A549 (cell line): Measurements from ENCODE around the gene FGF2. TPM values are rescaled to one million over a fixed set of nuclear protein-coding genes. Genes with fewer than 3 reads are reported as not detected.

Experiments used
- ATAC-seq, 2 experiments: fragments of 200-7000 bp in 1 of 2; fragments of >200 bp in 1 of 2; cut with Nextera tagmentation in 1 of 2; cut with Tn5 transposase in 1 of 2; 3 replicates each; pipeline versions ENCODE4 v1.8.0 to v1.9.1; 2018 to 2020; ENCODE audit warnings: mild to moderate bottlenecking in 1 of 2, moderate library complexity in 1 of 2
- CTCF ChIA-PET: fragments of 300-600 bp; sonication (Branson Sonifier 250); formaldehyde crosslinking; extraction: SDS; loops from one replicate; lab custom pipeline; 2021; ENCODE audit warnings: antibody characterized with exemption, inconsistent platforms; lab: Yijun Ruan, JAX
- POLR2A ChIA-PET: fragments of 350-600 bp; formaldehyde crosslinking; extraction: SDS; loops from one replicate; lab custom pipeline; 2021; ENCODE audit warnings: antibody characterized with exemption, inconsistent platforms; lab: Yijun Ruan, JAX
- DNase-seq, 2 experiments: peaks; one replicate each; pipeline versions ENCODE4 v3.0.0 to v3.0.0-alpha.2; 2011 to 2016; ENCODE audit warnings: low read depth in 1 of 2, low spot score in 1 of 2
- FAIRE-seq: peaks from 2 replicates; lab custom pipeline; 2011; peaks lifted over from hg19 to GRCh38; lab: Jason Lieb, UNC
- H3K27ac ChIP-seq, 2 experiments: fragments of >200 bp; sonication (Bioruptor Twin); formaldehyde crosslinking; 3 replicates each; pipeline ENCODE4 v1.5.1; 2016 to 2017
- H3K4me1 ChIP-seq: fragments of >200 bp; sonication (Bioruptor Twin); formaldehyde crosslinking; 3 replicates; pipeline ENCODE4 v1.6.1; 2016
- H3K4me2 ChIP-seq: fragments of >200 bp; sonication (Bioruptor Twin); formaldehyde crosslinking; 3 replicates; pipeline ENCODE4 v1.6.1; 2016
- H3K4me3 ChIP-seq: fragments of >200 bp; sonication (Bioruptor Twin); formaldehyde crosslinking; 3 replicates; pipeline ENCODE4 v1.5.1; 2016
- H3K9me3 ChIP-seq: fragments of >200 bp; sonication (Bioruptor Twin); formaldehyde crosslinking; 3 replicates; pipeline ENCODE4 v1.6.1; 2016
- CBX2 ChIP-seq: fragments of 200-600 bp; sonication (generic); IDR thresholded peaks from 2 replicates; pipeline ENCODE4 v1.6.1; 2016; ENCODE audit warnings: low read depth, mild to moderate bottlenecking, borderline replicate concordance
- CBX8 ChIP-seq: fragments of 200-600 bp; sonication (generic); IDR thresholded peaks from 2 replicates; pipeline ENCODE4 v1.6.1; 2016
- CEBPB ChIP-seq, 2 experiments: fragments of >200 bp in 1 of 2; sonication (Bioruptor Twin) in 1 of 2; formaldehyde crosslinking in 1 of 2; IDR thresholded peaks; 2 replicates each; pipeline ENCODE4 v1.6.1; 2012 to 2016
- CHD2 ChIP-seq: fragments of 150-350 bp; IDR thresholded peaks from 2 replicates; pipeline ENCODE4 v1.6.1; 2014; ENCODE audit warnings: low read length; ENCODE audit not compliant: partially characterized antibody
- CHD4 ChIP-seq: fragments of 200-600 bp; sonication (generic); IDR thresholded peaks from 2 replicates; pipeline ENCODE4 v1.6.1; 2016; ENCODE audit warnings: antibody characterized with exemption, mild to moderate bottlenecking, borderline replicate concordance
- FOSL2 ChIP-seq, 2 experiments: fragments of 450-650 bp in 1 of 2; fragments of >200 bp in 1 of 2; sonication (Bioruptor Twin) in 1 of 2; formaldehyde crosslinking; IDR thresholded peaks; 2 replicates each; pipeline versions ENCODE4 v1.5.0 to v1.6.1; 2016 to 2020; ENCODE audit warnings: mild to moderate bottlenecking in 1 of 2, moderate library complexity in 1 of 2
- GATA3 ChIP-seq: IDR thresholded peaks from 2 replicates; pipeline ENCODE4 v1.6.1; 2012; ENCODE audit warnings: borderline replicate concordance
- HEYL ChIP-seq: fragments of 250-450 bp; sonication (Bioruptor Pico); IDR thresholded peaks from 2 replicates; pipeline ENCODE4 v1.8.0; 2021; ENCODE audit warnings: mild to moderate bottlenecking, moderate library complexity
- HOXB5 ChIP-seq: fragments of 250-450 bp; sonication (Bioruptor Pico); IDR thresholded peaks from 2 replicates; pipeline ENCODE4 v1.5.0; 2020; ENCODE audit warnings: mild to moderate bottlenecking, moderate library complexity
- KDM5A ChIP-seq: fragments of 200-600 bp; sonication (generic); IDR thresholded peaks from 2 replicates; pipeline ENCODE4 v1.6.1; 2016; ENCODE audit warnings: antibody characterized with exemption, mild to moderate bottlenecking
- MAZ ChIP-seq: fragments of 150-350 bp; IDR thresholded peaks from 2 replicates; pipeline ENCODE4 v1.6.1; 2014; ENCODE audit warnings: antibody characterized with exemption, low read depth, low read length, borderline replicate concordance
- RARB ChIP-seq: fragments of 250-450 bp; sonication (Bioruptor Pico); IDR thresholded peaks from 2 replicates; pipeline ENCODE4 v1.8.0; 2021; ENCODE audit warnings: mild to moderate bottlenecking, moderate library complexity
- RCOR1 ChIP-seq: fragments of 150-350 bp; IDR thresholded peaks from 2 replicates; pipeline ENCODE4 v1.6.1; 2014; ENCODE audit warnings: antibody characterized with exemption, low read length, low read depth
- REST ChIP-seq: fragments of 200-600 bp; sonication (generic); IDR thresholded peaks from 2 replicates; pipeline ENCODE4 v1.6.1; 2016; ENCODE audit warnings: antibody characterized with exemption, mild to moderate bottlenecking, moderate library complexity
- RFX5 ChIP-seq: fragments of 450-650 bp; IDR thresholded peaks from 2 replicates; pipeline ENCODE4 v1.7.1; 2014; ENCODE audit warnings: antibody characterized with exemption, mild to moderate bottlenecking, moderate library complexity
- SREBF2 ChIP-seq: fragments of 450-650 bp; IDR thresholded peaks from 2 replicates; pipeline ENCODE4 v1.6.1; 2014; ENCODE audit warnings: mild to moderate bottlenecking, moderate library complexity
- ZNF302 ChIP-seq: fragments of 250-450 bp; sonication (Bioruptor Pico); IDR thresholded peaks from 2 replicates; pipeline ENCODE4 v1.9.0; 2021; ENCODE audit warnings: inconsistent platforms, mild to moderate bottlenecking, moderate library complexity
- ZSCAN20 ChIP-seq: fragments of 250-450 bp; sonication (Bioruptor Pico); IDR thresholded peaks from 2 replicates; pipeline ENCODE4 v1.8.0; 2022; ENCODE audit warnings: mild to moderate bottlenecking, moderate library complexity
- WGBS: methylation state at CpG from one replicate; pipeline ENCODE4 v1.1.6; 2017; ENCODE audit errors: missing lambda C conversion rate; 5-methylcytosine and 5-hydroxymethylcytosine counted together
- polyA plus RNA-seq, 4 experiments: library from polyadenylated mRNA; depleted of rRNA in 3 of 4; stranded (reverse); fragments of >200 nt; fragmentation: RNase III in 1 of 4; extraction: RNeasy Plus Mini Kit Qiagen cat#74134 plus additional on column Dnase treatment in 1 of 4; gene quantifications; 2 replicates in 3 of 4; 3 replicates in 1 of 4; pipeline ENCODE4 v1.2.3, GENCODE V29; 2011 to 2017
- TF ChIP-seq, protein P1 (sequence below): IDR thresholded peaks from 2 replicates; pipeline ENCODE4 v1.6.1; 2012; ENCODE audit warnings: low read depth, borderline replicate concordance
- TF ChIP-seq, protein P2 (sequence below): IDR thresholded peaks from 2 replicates; pipeline ENCODE4 v1.6.1; 2012

FGF2 gene
- polyA plus RNA-seq, 2 of the 4 experiments (the other 2 are of a cell fraction) = 35.1 to 45.2 TPM

DNA sequence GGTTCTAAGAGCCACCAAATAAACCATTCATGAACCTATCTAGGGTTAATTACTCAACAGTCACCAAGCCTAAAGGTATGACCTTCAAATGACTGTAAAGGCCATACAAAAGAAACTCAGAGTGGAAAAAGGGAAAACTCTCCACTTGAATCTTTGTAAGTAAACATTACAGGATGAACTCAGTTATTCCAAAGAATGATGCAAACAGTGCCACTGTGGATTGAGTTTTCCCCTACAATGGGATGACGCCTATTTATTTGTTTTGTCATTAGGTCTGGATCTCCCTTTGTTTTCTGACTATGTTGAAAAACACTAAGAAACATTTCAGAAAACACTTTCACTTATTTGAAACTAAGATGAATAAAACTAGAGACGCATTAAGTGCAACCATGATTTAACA, 83.1 kb downstream of the FGF2 start:
- ChIA-PET POLR2A (no interaction called here), CTCF (no interaction called here)
- Histone ChIP-seq H3K9me3 (no peaks in the 10 kb centered on the region), H3K4me1 (peaks cover 64% of the 10 kb centered on the region), H3K27ac (peak overlapping the region; percentile 58 to 66), H3K4me3 (no peak overlapping the region), H3K4me2 (peak overlapping the region; percentile 57)
- ATAC-seq (no peak), FAIRE-seq (no peak), DNase-seq (no peak)
- TF ChIP-seq KDM5A (no peak), CHD2 (no peak), HEYL (no peak), CEBPB (IDR thresholded peaks at IDR 0.05) (no peak), ZSCAN20 (CRISPR knock-in tag) (no peak), GATA3 (no peak), FOSL2 (IDR thresholded peaks at IDR 0.05) (no peak), FOSL2 (CRISPR knock-in tag; IDR thresholded peaks at IDR 0.05) (no peak; the same call in 1 of the 2 replicates), RFX5 (no peak), REST (no peak), CBX8 (no peak), CHD4 (no peak), MAZ (no peak), RARB (CRISPR knock-in tag) (no peak), ZNF302 (CRISPR knock-in tag) (no peak), RCOR1 (no peak), SREBF2 (no peak), HOXB5 (CRISPR knock-in tag) (no peak), CBX2 (no peak)
- TF ChIP-seq, protein P1, sequence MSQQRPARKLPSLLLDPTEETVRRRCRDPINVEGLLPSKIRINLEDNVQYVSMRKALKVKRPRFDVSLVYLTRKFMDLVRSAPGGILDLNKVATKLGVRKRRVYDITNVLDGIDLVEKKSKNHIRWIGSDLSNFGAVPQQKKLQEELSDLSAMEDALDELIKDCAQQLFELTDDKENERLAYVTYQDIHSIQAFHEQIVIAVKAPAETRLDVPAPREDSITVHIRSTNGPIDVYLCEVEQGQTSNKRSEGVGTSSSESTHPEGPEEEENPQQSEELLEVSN = no peak
- TF ChIP-seq, protein P2, sequence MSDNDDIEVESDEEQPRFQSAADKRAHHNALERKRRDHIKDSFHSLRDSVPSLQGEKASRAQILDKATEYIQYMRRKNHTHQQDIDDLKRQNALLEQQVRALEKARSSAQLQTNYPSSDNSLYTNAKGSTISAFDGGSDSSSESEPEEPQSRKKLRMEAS = no peak
- 38% methylated on average over 2 of the region's 2 CpGs for WGBS

GRCh38 chr4:122911588-122911987, 85.0 kb downstream of the FGF2 start:
- CTCF ChIA-PET = interaction anchor here (1.1 to 5.9 kb wide), 5 partner anchors 8 to 308 kb away, joined by 3 to 48 read pairs (median 32); partner anchors contain the start of gene BBS12
- H3K27ac ChIP-seq = peak overlapping the region in 1 of 2 experiments; percentile 22; a peak in 2 of 6 replicates
- 54% methylated on average over 1 of the region's 1 CpG for WGBS
- H3K9me3 ChIP-seq = no peaks in the 10 kb centered on the region
- H3K4me2 ChIP-seq = no peak overlapping the region
- no peak for DNase-seq
- no peak for FAIRE-seq
- TF ChIP-seq FOSL2 (IDR thresholded peaks at IDR 0.05) = no peak
- TF ChIP-seq FOSL2 (CRISPR knock-in tag; IDR thresholded peaks at IDR 0.05) = no peak
- peaks cover 68% of the 10 kb centered on the region for H3K4me1 ChIP-seq
- ATAC-seq = no peak
- POLR2A ChIA-PET = no interaction called here
- no peak overlapping the region for H3K4me3 ChIP-seq
